Colonic mucosa (tissue), 4 donors: ENCODE data around the gene NUDT14. TPM values are rescaled to one million over a fixed set of nuclear protein-coding genes. Genes with fewer than 3 reads are reported as not detected.

Source experiments
- DNase-seq: peaks from one replicate; pipeline ENCODE4 v3.0.0-alpha.2; 2020
- H3K27ac ChIP-seq: fragments of 200-600 bp; one replicate; pipeline ENCODE4 v1.8.0; 2021
- H3K27me3 ChIP-seq: fragments of 200-600 bp; one replicate; pipeline ENCODE4 v1.8.0; 2021
- H3K36me3 ChIP-seq: fragments of 200-600 bp; one replicate; pipeline ENCODE4 v1.8.0; 2021
- H3K4me1 ChIP-seq: fragments of 200-600 bp; one replicate; pipeline ENCODE4 v1.8.0; 2021; ENCODE audit warnings: mild to moderate bottlenecking
- H3K4me3 ChIP-seq: fragments of 200-600 bp; one replicate; pipeline ENCODE4 v1.8.0; 2021
- H3K9ac ChIP-seq, 2 donors: one replicate each; pipeline ENCODE4 v1.7.0; 2013; ENCODE audit warnings: control low read depth in 2 of 2, low read depth in 2 of 2, low read length in 2 of 2
- H3K9me3 ChIP-seq: fragments of 200-600 bp; one replicate; pipeline ENCODE4 v1.8.0; 2021
- intact Hi-C: fragments of 100-400 bp; cut with DNase I; formaldehyde crosslinking; loops from one replicate; pipeline ENCODE4 v1.14.1; 2022
- microRNA-seq: library from miRNA; unstranded; fragments of <30 nt; microRNA quantifications from one replicate; pipeline ENCODE4, GENCODE V29; 2019
- total RNA-seq, 2 donors: library from RNA; stranded (reverse); fragmentation: NEBNext Ultra II Directional in 1 of 2; extraction: Animal tissue kit (Norgen Biotek cat#: 25700) in 1 of 2; gene quantifications; one replicate each; pipeline ENCODE4 v1.2.1, GENCODE V29; 2021
- TF ChIP-seq, protein P1 (sequence below): fragments of 200-600 bp; IDR thresholded peaks from one replicate; pipeline ENCODE4 v1.8.0; 2022; ENCODE audit warnings: antibody characterized with exemption, mild to moderate bottlenecking
- donor health status: healthy.
- donor health status: DM: no; HTN: no; CAD: no.
- donor health status: DM: no; HTN: no; CAD: no.

The NUDT14 gene
- total RNA-seq, 2 donors from 2014 or later, result 40.8 to 46.0 TPM

DNA sequence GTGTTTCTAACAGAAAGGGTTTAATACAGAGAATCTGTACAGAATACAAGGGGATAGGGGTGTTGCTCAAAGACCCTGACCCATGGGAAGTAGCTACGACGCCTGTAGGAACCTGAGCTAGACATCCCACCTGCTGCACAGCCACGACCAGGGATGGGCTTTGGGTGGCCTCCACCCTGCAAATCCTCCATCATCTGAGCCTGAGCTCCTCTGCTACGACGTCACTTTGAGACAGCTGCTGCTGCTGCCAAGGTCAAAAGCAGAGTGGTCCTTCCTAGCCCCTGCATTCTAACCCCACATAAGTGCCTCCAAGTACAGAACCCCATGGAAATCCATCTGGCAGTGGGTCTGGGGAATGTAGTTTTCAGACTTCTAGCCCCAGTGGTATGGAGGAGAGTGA is 56.3 kb downstream of the NUDT14 start:
- no peak overlapping the region for H3K4me3 ChIP-seq
- H3K9ac ChIP-seq, result peak overlapping the region in 1 of 2 donors; percentile 23
- H3K4me1 ChIP-seq, result no peaks in the 10 kb centered on the region
- no peaks in the 10 kb centered on the region for H3K27me3 ChIP-seq
- no peaks in the 10 kb centered on the region for H3K9me3 ChIP-seq
- H3K36me3 ChIP-seq, result no peaks in the 10 kb centered on the region
- no peak for DNase-seq
- TF ChIP-seq, protein P1, sequence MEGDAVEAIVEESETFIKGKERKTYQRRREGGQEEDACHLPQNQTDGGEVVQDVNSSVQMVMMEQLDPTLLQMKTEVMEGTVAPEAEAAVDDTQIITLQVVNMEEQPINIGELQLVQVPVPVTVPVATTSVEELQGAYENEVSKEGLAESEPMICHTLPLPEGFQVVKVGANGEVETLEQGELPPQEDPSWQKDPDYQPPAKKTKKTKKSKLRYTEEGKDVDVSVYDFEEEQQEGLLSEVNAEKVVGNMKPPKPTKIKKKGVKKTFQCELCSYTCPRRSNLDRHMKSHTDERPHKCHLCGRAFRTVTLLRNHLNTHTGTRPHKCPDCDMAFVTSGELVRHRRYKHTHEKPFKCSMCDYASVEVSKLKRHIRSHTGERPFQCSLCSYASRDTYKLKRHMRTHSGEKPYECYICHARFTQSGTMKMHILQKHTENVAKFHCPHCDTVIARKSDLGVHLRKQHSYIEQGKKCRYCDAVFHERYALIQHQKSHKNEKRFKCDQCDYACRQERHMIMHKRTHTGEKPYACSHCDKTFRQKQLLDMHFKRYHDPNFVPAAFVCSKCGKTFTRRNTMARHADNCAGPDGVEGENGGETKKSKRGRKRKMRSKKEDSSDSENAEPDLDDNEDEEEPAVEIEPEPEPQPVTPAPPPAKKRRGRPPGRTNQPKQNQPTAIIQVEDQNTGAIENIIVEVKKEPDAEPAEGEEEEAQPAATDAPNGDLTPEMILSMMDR, result no peak
- no peak overlapping the region for H3K27ac ChIP-seq
- intact Hi-C loops, result no loop called here

- peak overlapping the region in 1 of 2 donors; percentile 34 for H3K9ac ChIP-seq
- H3K36me3 ChIP-seq, result no peaks in the 10 kb centered on the region
- DNase-seq, result no peak
- no peak overlapping the region for H3K4me3 ChIP-seq
- intact Hi-C loops, result no loop called here
- TF ChIP-seq, protein P1, result no peak
- no peak overlapping the region for H3K27ac ChIP-seq
- H3K27me3 ChIP-seq, result no peaks in the 10 kb centered on the region
- H3K4me1 ChIP-seq, result no peaks in the 10 kb centered on the region
- H3K9me3 ChIP-seq, result no peaks in the 10 kb centered on the region
Observed at GRCh38 chr14:105123981-105124765, 56.9 kb downstream of the NUDT14 start.

DNA sequence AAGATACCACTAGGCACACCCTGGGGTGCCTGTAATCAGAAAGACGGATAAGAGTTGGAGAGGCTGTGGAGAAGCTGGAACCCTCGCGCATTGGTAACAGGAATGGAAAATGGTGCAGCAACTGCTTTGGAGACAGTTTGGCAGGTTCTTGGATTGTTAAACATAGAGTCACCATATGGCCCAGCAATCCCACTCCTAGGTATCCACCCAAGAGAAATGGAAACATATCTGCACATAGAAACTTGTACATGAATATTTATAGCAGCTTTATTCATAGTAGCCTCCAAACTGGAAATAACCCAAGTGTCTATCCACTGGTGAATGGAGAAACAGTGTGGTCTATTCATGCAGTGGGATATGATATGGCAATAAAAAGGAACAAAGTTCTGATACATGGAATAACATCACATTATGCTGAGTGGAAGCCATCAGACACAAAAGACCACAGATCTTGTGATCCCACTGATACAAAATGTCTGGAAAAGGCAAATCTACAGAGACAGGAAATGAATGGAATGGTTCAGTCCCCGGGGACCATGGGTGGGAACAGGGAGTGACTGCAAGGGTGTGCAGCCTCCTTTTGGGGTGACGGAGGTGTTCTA is 57.9 kb downstream of the NUDT14 start:
- no peak overlapping the region for H3K4me3 ChIP-seq
- no peak overlapping the region for H3K9ac ChIP-seq
- no peaks in the 10 kb centered on the region for H3K4me1 ChIP-seq
- DNase-seq, result no peak
- TF ChIP-seq, protein P1, result no peak
- H3K36me3 ChIP-seq, result no peaks in the 10 kb centered on the region
- no peak overlapping the region for H3K27ac ChIP-seq
- no peaks in the 10 kb centered on the region for H3K9me3 ChIP-seq
- H3K27me3 ChIP-seq, result no peaks in the 10 kb centered on the region
- intact Hi-C loops, result no loop called here

Small RNA genes within 50 kb of the gene (microRNA-seq; reads per million reads assigned to microRNA genes)
- not detected for gene MIR6765

Other genes with a start within 250 kb of the NUDT14 start
- 10 to 100 TPM in 1 of 2 donors, 1 to 10 TPM in 1; 5.1 to 21.5 TPM for gene AHNAK2, start 202.9 kb downstream of the NUDT14 start, total RNA-seq
- 1 to 10 TPM; 3.8 TPM for gene CLBA1, start 195.5 kb downstream of the NUDT14 start, total RNA-seq
- gene CDCA4, start 160.2 kb downstream of the NUDT14 start, total RNA-seq, result 10 to 100 TPM in 1 of 2 donors, 1 to 10 TPM in 1; 8.3 to 16.3 TPM
- 1 to 10 TPM; 1.0 TPM for gene GPR132, start 115.9 kb downstream of the NUDT14 start, total RNA-seq
- gene JAG2, start 12.5 kb downstream of the NUDT14 start, total RNA-seq, result 10 to 100 TPM in 1 of 2 donors, 1 to 10 TPM in 1; 8.2 to 11.0 TPM
- gene BTBD6, start 67.2 kb upstream of the NUDT14 start, total RNA-seq, result 10 to 100 TPM; 56.9 to 66.0 TPM
- 10 to 100 TPM; 27.2 to 40.6 TPM for gene BRF1, start 119.7 kb upstream of the NUDT14 start, total RNA-seq
- gene PACS2, start 133.4 kb upstream of the NUDT14 start, total RNA-seq, result 10 to 100 TPM; 44.1 to 82.5 TPM
- 1 to 10 TPM; 1.4 to 2.4 TPM for gene TEX22, start 217.2 kb upstream of the NUDT14 start, total RNA-seq
- gene MTA1, start 238.5 kb upstream of the NUDT14 start, total RNA-seq, result 10 to 100 TPM; 47.0 to 90.2 TPM